Keratinocyte (primary cell): ENCODE results near the gene NKAP.
"Not testable (repeated sequence)": the region's sequence is repeated elsewhere in the genome, so short reads cannot be mapped to it uniquely, and the experiment has no call there.

ENCODE experiments used
- CTCF ChIP-seq, 3 experiments: IDR thresholded peaks in 1 of 3; conservative IDR thresholded peaks in 1 of 3; optimal IDR thresholded peaks in 1 of 3; 2 replicates in 2 of 3; 3 replicates in 1 of 3; pipeline versions ENCODE3 to v1.5.1; 2011; ENCODE audit warnings: low read length in 3 of 3, mild to moderate bottlenecking in 3 of 3, moderate library complexity in 2 of 3, control low read depth in 1 of 3, inconsistent platforms in 1 of 3; ENCODE audit not compliant: insufficient read depth in 2 of 3; ENCODE audit errors: extremely low read depth in 1 of 3
- EZH2 ChIP-seq: IDR thresholded peaks from one replicate; pipeline ENCODE4 v1.6.1; 2012; ENCODE audit warnings: inconsistent platforms, mild to moderate bottlenecking, low read length, moderate library complexity

- not testable (repeated sequence) for TF ChIP-seq CTCF (optimal IDR thresholded peaks at IDR 0.05 in 1 of 3, IDR thresholded peaks at IDR 0.05 in 1 of 3, conservative IDR thresholded peaks at IDR 0.05 in 1 of 3; ENCODE audit: extremely low read depth in 1 of 3, insufficient read depth in 2 of 3, low read length in 3 of 3); EZH2
Measured at GRCh38 chrX:119922391-119922790, 21.2 kb downstream of the NKAP start.
